Measurements from ENCODE around the gene SCAPER. TPM values are rescaled to one million over a fixed set of nuclear protein-coding genes. Genes with fewer than 3 reads are reported as not detected.
"Not testable (repeated sequence)": the region's sequence is repeated elsewhere in the genome, so short reads cannot be mapped to it uniquely, and the experiment has no call there.

SCAPER gene
- total RNA-seq, 1 donor from 2014 or later: 20.8 TPM

DNA sequence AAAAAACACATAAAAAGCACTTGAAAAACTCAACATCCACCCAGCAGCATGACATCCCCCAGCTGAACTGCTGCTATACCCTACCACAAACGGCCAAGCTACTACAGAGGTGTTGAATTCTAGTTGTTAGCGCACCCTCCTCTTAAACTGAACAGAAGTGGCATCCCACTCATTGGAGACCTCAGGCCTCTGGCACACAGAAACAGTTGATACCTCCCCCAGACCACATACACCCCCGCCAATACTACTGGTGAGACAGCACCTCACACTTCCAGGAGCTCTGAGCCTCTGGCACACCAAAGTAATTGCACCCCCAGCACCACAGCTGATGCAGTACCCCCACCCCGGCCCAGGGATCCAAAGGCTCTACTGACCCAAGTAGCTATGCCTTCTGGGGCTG is 190.2 kb downstream of the SCAPER start:
- no peaks in the 10 kb centered on the region for H3K36me3 ChIP-seq (ENCODE audit: control insufficient read depth, insufficient read depth, low read length)
- H3K4me3 ChIP-seq (ENCODE audit: low read depth, low read length): no peak overlapping the region
- no peaks in the 10 kb centered on the region for H3K27me3 ChIP-seq (ENCODE audit: control insufficient read depth, insufficient read depth, low read length)
- TF ChIP-seq, protein P1, sequence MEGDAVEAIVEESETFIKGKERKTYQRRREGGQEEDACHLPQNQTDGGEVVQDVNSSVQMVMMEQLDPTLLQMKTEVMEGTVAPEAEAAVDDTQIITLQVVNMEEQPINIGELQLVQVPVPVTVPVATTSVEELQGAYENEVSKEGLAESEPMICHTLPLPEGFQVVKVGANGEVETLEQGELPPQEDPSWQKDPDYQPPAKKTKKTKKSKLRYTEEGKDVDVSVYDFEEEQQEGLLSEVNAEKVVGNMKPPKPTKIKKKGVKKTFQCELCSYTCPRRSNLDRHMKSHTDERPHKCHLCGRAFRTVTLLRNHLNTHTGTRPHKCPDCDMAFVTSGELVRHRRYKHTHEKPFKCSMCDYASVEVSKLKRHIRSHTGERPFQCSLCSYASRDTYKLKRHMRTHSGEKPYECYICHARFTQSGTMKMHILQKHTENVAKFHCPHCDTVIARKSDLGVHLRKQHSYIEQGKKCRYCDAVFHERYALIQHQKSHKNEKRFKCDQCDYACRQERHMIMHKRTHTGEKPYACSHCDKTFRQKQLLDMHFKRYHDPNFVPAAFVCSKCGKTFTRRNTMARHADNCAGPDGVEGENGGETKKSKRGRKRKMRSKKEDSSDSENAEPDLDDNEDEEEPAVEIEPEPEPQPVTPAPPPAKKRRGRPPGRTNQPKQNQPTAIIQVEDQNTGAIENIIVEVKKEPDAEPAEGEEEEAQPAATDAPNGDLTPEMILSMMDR (IDR thresholded peaks at IDR 0.05; ENCODE audit: insufficient read depth, low read length, poor library complexity, severe bottlenecking): no peak
- no peak for DNase-seq (ENCODE audit: low read depth)

DNA sequence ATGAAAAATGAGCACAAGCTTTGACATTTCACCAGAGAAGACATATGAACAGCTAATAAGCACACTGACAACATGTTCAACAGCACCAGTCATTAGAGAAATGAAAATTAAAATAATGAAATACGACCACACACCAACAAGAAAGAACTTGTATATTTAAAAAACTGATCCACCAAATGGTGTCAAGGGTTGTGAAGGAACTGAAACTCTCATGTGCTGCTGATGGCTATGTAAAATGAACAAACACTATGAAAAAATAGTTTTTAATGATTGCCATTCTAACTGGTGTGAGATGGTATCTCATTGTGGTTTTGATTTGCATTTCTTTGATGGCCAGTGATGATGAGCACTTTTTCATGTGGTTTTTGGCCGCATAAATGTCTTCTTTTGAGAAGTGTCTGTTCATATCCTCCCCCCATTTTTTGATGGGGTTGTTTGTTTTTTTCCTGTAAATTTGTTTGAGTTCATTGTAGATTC is 193.8 kb downstream of the SCAPER start:
- no peaks in the 10 kb centered on the region for H3K27me3 ChIP-seq (ENCODE audit: control insufficient read depth, insufficient read depth, low read length)
- DNase-seq (ENCODE audit: low read depth): no peak
- TF ChIP-seq, protein P1 (IDR thresholded peaks at IDR 0.05; ENCODE audit: insufficient read depth, low read length, poor library complexity, severe bottlenecking): no peak
- no peaks in the 10 kb centered on the region for H3K36me3 ChIP-seq (ENCODE audit: control insufficient read depth, insufficient read depth, low read length)
- no peak overlapping the region for H3K4me3 ChIP-seq (ENCODE audit: low read depth, low read length)

DNA sequence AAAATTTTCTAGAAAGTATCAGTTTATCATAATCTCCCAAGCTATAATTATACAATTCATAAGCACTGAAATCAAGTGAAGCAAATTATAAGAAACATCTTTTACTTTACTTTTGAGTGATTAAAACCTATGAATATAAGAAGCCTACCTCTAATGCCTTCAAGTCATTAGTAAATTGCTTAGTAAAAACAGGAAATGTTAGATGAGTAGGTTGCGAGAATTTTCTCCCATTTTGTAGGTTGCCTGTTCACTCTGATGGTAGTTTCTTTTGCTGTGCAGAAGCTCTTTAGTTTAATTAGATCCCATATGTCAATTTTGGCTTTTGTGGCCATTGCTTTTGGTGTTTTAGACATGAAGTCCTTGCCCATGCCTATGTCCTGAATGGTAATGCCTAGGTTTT is 201.1 kb downstream of the SCAPER start:
- H3K36me3 ChIP-seq (ENCODE audit: control insufficient read depth, insufficient read depth, low read length); DNase-seq (ENCODE audit: low read depth); H3K27me3 ChIP-seq (ENCODE audit: control insufficient read depth, insufficient read depth, low read length); H3K4me3 ChIP-seq (ENCODE audit: low read depth, low read length): not testable (repeated sequence)

DNA sequence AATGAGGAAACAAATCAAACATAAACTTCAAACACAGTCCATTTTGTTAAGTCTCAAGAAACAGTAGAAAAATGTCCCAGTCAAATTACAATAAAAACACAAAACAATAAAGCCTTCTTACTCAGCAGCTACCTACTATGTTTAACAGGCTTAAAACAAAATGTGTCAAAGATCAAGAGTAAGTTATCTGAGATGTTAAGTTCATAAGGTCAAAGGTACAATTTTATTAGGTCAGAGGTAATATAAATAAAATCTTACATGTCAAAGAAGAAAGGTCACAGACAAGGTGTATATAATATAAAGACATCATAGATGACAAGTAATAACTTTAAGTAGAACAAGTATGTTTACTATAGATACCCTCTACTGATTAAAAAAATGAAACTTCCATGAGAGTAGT is 208.3 kb downstream of the SCAPER start:
- peaks cover 1% of the 10 kb centered on the region for H3K36me3 ChIP-seq (ENCODE audit: control insufficient read depth, insufficient read depth, low read length)
- no peak overlapping the region for H3K4me3 ChIP-seq (ENCODE audit: low read depth, low read length)
- TF ChIP-seq, protein P1 (IDR thresholded peaks at IDR 0.05; ENCODE audit: insufficient read depth, low read length, poor library complexity, severe bottlenecking): no peak
- DNase-seq (ENCODE audit: low read depth): no peak
- no peaks in the 10 kb centered on the region for H3K27me3 ChIP-seq (ENCODE audit: control insufficient read depth, insufficient read depth, low read length)

DNA sequence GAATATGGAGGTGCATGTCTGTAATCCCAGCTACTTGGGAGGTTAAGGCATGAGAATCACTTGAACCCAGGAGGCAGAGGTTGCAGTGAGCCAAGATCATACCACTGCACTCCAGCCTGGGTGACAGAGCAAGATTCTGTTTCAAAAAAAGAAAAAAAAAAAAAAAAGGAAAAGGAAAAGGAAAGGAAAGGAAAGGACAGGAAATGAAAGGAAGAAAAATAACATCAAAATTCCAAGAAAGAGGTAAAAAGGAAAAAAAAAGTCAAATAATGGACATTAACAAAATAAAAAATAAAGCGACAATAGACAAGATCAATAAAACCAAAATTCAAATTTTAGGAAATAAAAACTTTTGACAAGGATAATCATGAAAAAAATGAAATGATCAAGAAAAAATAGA is 212.6 kb downstream of the SCAPER start:
- H3K27me3 ChIP-seq (ENCODE audit: control insufficient read depth, insufficient read depth, low read length); H3K36me3 ChIP-seq (ENCODE audit: control insufficient read depth, insufficient read depth, low read length); H3K4me3 ChIP-seq (ENCODE audit: low read depth, low read length); DNase-seq (ENCODE audit: low read depth): not testable (repeated sequence)

DNA sequence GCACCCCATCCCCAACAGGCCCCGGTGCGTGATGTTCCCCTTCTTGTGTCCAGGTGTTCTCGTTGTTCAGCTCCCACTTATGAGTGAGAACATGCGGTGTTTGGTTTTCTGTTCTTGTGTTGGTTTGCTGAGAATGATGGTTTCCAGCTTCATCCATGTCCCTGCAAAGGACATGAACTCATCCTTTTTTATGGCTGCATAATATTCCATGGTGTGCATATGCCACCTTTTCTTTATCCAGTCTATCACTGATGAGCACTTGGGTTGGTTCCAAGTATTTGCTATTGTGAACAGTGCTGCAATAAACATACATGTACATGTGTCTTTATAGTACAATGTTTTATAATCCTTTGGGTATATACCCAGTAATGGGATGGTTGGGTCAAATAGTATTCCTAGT is 217.5 kb downstream of the SCAPER start:
- H3K36me3 ChIP-seq (ENCODE audit: control insufficient read depth, insufficient read depth, low read length); DNase-seq (ENCODE audit: low read depth); H3K4me3 ChIP-seq (ENCODE audit: low read depth, low read length); H3K27me3 ChIP-seq (ENCODE audit: control insufficient read depth, insufficient read depth, low read length): not testable (repeated sequence)

DNA sequence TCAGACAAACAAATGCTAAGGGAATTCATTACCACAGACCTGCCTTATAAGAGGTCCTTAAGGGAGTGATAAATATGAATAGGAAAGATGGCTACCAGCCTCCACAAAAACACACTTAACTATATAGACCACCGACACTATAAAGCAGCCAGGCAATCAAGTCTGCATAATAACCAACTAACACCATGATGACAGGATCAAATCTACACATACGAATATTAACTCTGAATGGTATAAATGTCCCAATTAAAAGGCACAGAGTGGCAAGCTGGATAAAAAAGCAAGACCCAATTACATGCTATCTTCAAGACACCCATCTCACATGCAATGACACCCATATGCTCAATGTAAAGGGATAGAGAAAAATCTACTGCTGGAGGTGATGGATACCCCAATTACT is 221.1 kb downstream of the SCAPER start:
- DNase-seq (ENCODE audit: low read depth): no peak
- no peak overlapping the region for H3K4me3 ChIP-seq (ENCODE audit: low read depth, low read length)
- H3K36me3 ChIP-seq (ENCODE audit: control insufficient read depth, insufficient read depth, low read length): no peaks in the 10 kb centered on the region
- no peaks in the 10 kb centered on the region for H3K27me3 ChIP-seq (ENCODE audit: control insufficient read depth, insufficient read depth, low read length)
- TF ChIP-seq, protein P1 (IDR thresholded peaks at IDR 0.05; ENCODE audit: insufficient read depth, low read length, poor library complexity, severe bottlenecking): no peak

Measured in kidney epithelial cell (primary cell).